ENCODE measurements around the gene HYI. TPM values are rescaled to one million over a fixed set of nuclear protein-coding genes. Genes with fewer than 3 reads are reported as not detected.

The HYI gene
- total and polyA plus RNA-seq, 9 donors: 17.8 to 29.2 (median 22.2) TPM

- Histone ChIP-seq H3K36me3 (ENCODE audit: control insufficient read depth, insufficient read depth, low read length) (peaks cover 92% of the 10 kb centered on the region), H3K4me1 (ENCODE audit: control insufficient read depth, insufficient read depth, low read length) (peaks cover 2% of the 10 kb centered on the region), H3K27me3 (ENCODE audit: control insufficient read depth, insufficient read depth, low read length) (no peaks in the 10 kb centered on the region), H3K9me3 (replicated peaks; ENCODE audit: control insufficient read depth, low read depth, low read length) (no peaks in the 10 kb centered on the region), H3K4me3 (ENCODE audit: low read length) (no peak overlapping the region), H3K27ac (ENCODE audit: low read length) (no peak overlapping the region)
- DNase-seq: no peak
- 95% methylated on average over 5 of the region's 9 CpGs for WGBS (ENCODE audit: insufficient coverage)
These were observed 21.4 kb downstream of the HYI start for GRCh38 chr1:43432171-43432860.

- H3K36me3 ChIP-seq (ENCODE audit: control insufficient read depth, insufficient read depth, low read length): peaks cover 92% of the 10 kb centered on the region
- H3K4me3 ChIP-seq (ENCODE audit: low read length): no peak overlapping the region
- 93% methylated on average over 9 of the region's 9 CpGs for WGBS (ENCODE audit: insufficient coverage)
- no peak overlapping the region for H3K27ac ChIP-seq (ENCODE audit: low read length)
- no peaks in the 10 kb centered on the region for H3K27me3 ChIP-seq (ENCODE audit: control insufficient read depth, insufficient read depth, low read length)
- H3K4me1 ChIP-seq (ENCODE audit: control insufficient read depth, insufficient read depth, low read length): peaks cover 2% of the 10 kb centered on the region
- no peak for DNase-seq
- H3K9me3 ChIP-seq (replicated peaks; ENCODE audit: control insufficient read depth, low read depth, low read length): no peaks in the 10 kb centered on the region
These were observed 22.1 kb downstream of the HYI start for GRCh38 chr1:43431676-43432075.

GRCh38 chr1:43430831-43431230, 22.9 kb downstream of the HYI start:
- no peaks in the 10 kb centered on the region for H3K4me1 ChIP-seq (ENCODE audit: control insufficient read depth, insufficient read depth, low read length)
- no peaks in the 10 kb centered on the region for H3K9me3 ChIP-seq (replicated peaks; ENCODE audit: control insufficient read depth, low read depth, low read length)
- peaks cover 95% of the 10 kb centered on the region for H3K36me3 ChIP-seq (ENCODE audit: control insufficient read depth, insufficient read depth, low read length)
- WGBS (ENCODE audit: insufficient coverage): 97% methylated on average over 5 of the region's 5 CpGs
- H3K27me3 ChIP-seq (ENCODE audit: control insufficient read depth, insufficient read depth, low read length): no peaks in the 10 kb centered on the region
- H3K4me3 ChIP-seq (ENCODE audit: low read length): no peak overlapping the region
- no peak for DNase-seq
- H3K27ac ChIP-seq (ENCODE audit: low read length): no peak overlapping the region

- Histone ChIP-seq H3K4me1 (ENCODE audit: control insufficient read depth, insufficient read depth, low read length) (no peaks in the 10 kb centered on the region), H3K4me3 (ENCODE audit: low read length) (no peak overlapping the region), H3K36me3 (ENCODE audit: control insufficient read depth, insufficient read depth, low read length) (peaks cover 99% of the 10 kb centered on the region), H3K27me3 (ENCODE audit: control insufficient read depth, insufficient read depth, low read length) (no peaks in the 10 kb centered on the region), H3K27ac (ENCODE audit: low read length) (no peak overlapping the region), H3K9me3 (replicated peaks; ENCODE audit: control insufficient read depth, low read depth, low read length) (no peaks in the 10 kb centered on the region)
- 83% methylated on average over 5 of the region's 9 CpGs for WGBS (ENCODE audit: insufficient coverage)
- DNase-seq: no peak
These were observed 25.8 kb downstream of the HYI start for GRCh38 chr1:43427941-43428340.

DNA sequence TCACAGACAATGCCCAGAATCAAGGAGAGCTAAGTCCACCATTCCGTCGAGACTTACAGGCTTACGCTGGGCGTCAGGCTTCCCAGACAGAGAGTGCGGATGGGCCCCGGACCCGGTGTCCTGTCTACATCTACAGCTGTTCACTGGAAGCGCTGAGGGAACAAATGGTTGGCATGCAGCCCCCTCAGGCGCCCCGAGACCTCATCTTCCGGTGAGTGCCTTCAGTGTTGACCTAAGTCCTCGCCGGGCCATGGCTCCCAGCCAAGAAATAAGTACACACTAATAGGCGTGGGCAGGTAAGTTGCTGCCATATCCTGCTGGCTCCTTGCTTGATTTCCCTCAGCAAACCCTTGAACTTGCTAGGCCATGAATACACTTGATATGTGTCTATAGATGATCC, 26.2 kb downstream of the HYI start:
- Histone ChIP-seq H3K9me3 (replicated peaks; ENCODE audit: control insufficient read depth, low read depth, low read length) (no peaks in the 10 kb centered on the region), H3K27ac (ENCODE audit: low read length) (no peak overlapping the region), H3K4me1 (ENCODE audit: control insufficient read depth, insufficient read depth, low read length) (no peaks in the 10 kb centered on the region), H3K4me3 (ENCODE audit: low read length) (no peak overlapping the region), H3K27me3 (ENCODE audit: control insufficient read depth, insufficient read depth, low read length) (no peaks in the 10 kb centered on the region), H3K36me3 (ENCODE audit: control insufficient read depth, insufficient read depth, low read length) (peaks cover 99% of the 10 kb centered on the region)
- WGBS (ENCODE audit: insufficient coverage): 95% methylated on average over 13 of the region's 14 CpGs
- no peak for DNase-seq

GRCh38 chr1:43426221-43426620, 27.5 kb downstream of the HYI start:
- H3K27ac ChIP-seq (ENCODE audit: low read length): no peak overlapping the region
- WGBS (ENCODE audit: insufficient coverage): 84% methylated on average over 9 of the region's 11 CpGs
- DNase-seq: no peak
- no peaks in the 10 kb centered on the region for H3K9me3 ChIP-seq (replicated peaks; ENCODE audit: control insufficient read depth, low read depth, low read length)
- H3K4me3 ChIP-seq (ENCODE audit: low read length): no peak overlapping the region
- peaks cover 98% of the 10 kb centered on the region for H3K36me3 ChIP-seq (ENCODE audit: control insufficient read depth, insufficient read depth, low read length)
- H3K27me3 ChIP-seq (ENCODE audit: control insufficient read depth, insufficient read depth, low read length): no peaks in the 10 kb centered on the region
- no peaks in the 10 kb centered on the region for H3K4me1 ChIP-seq (ENCODE audit: control insufficient read depth, insufficient read depth, low read length)

- Histone ChIP-seq H3K4me3 (ENCODE audit: low read length) (no peak overlapping the region), H3K36me3 (ENCODE audit: control insufficient read depth, insufficient read depth, low read length) (peaks cover 98% of the 10 kb centered on the region), H3K27ac (ENCODE audit: low read length) (no peak overlapping the region), H3K27me3 (ENCODE audit: control insufficient read depth, insufficient read depth, low read length) (no peaks in the 10 kb centered on the region), H3K9me3 (replicated peaks; ENCODE audit: control insufficient read depth, low read depth, low read length) (no peaks in the 10 kb centered on the region), H3K4me1 (ENCODE audit: control insufficient read depth, insufficient read depth, low read length) (no peaks in the 10 kb centered on the region)
- WGBS (ENCODE audit: insufficient coverage): 75% methylated on average over 3 of the region's 4 CpGs
- no peak for DNase-seq
These were observed 28.7 kb downstream of the HYI start for GRCh38 chr1:43425045-43425444.

DNA sequence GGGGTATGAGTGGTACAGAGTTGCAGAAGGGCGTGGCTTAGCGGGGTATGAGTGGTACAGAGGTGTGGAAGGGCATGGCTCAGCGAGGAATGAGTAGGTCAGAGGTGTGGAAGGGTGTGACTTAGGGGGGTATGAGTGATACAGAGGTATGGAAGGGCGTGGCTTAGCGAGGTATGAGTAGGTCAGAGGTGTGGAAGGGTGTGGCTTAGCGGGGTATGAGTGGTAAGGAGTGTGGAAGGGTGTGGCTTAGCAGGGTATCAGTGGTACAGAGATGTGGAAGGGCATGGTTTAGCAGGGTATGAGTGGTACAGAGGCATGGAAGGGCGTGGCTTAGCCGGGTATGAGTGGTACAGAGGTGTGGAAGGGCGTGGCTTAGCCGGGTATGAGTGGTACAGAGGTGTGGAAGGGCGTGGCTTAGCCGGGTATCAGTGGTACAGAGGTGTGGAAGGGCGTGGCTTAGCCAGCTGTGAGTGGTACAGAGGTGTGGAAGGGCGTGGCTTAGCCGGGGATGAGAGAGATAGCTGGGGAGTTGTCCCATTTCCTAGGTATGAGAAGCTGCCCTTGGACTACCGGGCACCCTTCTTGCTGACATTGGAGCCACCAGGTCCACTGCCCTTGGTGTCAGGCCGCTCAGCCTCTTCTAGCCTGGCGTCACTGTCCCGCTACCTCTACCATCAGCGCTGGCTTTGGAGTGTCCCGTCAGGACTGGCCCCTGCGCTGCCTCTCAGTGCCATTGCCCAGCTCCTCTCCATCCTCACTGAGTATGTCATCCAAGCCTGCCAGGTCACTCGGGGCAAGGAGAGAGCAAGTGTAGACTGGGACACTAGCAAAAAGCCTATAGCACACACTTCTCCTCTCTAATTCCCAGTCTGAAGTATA, 29.8 kb downstream of the HYI start:
- H3K9me3 ChIP-seq (replicated peaks; ENCODE audit: control insufficient read depth, low read depth, low read length): no peaks in the 10 kb centered on the region
- no peak overlapping the region for H3K4me3 ChIP-seq (ENCODE audit: low read length)
- no peak for DNase-seq
- peaks cover 98% of the 10 kb centered on the region for H3K36me3 ChIP-seq (ENCODE audit: control insufficient read depth, insufficient read depth, low read length)
- 96% methylated on average over 22 of the region's 23 CpGs for WGBS (ENCODE audit: insufficient coverage)
- H3K27me3 ChIP-seq (ENCODE audit: control insufficient read depth, insufficient read depth, low read length): no peaks in the 10 kb centered on the region
- H3K27ac ChIP-seq (ENCODE audit: low read length): no peak overlapping the region
- no peaks in the 10 kb centered on the region for H3K4me1 ChIP-seq (ENCODE audit: control insufficient read depth, insufficient read depth, low read length)

GRCh38 chr1:43422995-43423671, 30.6 kb downstream of the HYI start:
- Histone ChIP-seq H3K27me3 (ENCODE audit: control insufficient read depth, insufficient read depth, low read length) (no peaks in the 10 kb centered on the region), H3K4me1 (ENCODE audit: control insufficient read depth, insufficient read depth, low read length) (no peaks in the 10 kb centered on the region), H3K4me3 (ENCODE audit: low read length) (no peak overlapping the region), H3K9me3 (replicated peaks; ENCODE audit: control insufficient read depth, low read depth, low read length) (no peaks in the 10 kb centered on the region), H3K36me3 (ENCODE audit: control insufficient read depth, insufficient read depth, low read length) (peaks cover 97% of the 10 kb centered on the region), H3K27ac (ENCODE audit: low read length) (no peak overlapping the region)
- no peak for DNase-seq
- 96% methylated on average over 14 of the region's 16 CpGs for WGBS (ENCODE audit: insufficient coverage)
